H54 (cell line): ENCODE measurements around the gene MYO10.
"Not testable (repeated sequence)": the region's sequence is repeated elsewhere in the genome, so short reads cannot be mapped to it uniquely, and the experiment has no call there.

Experiments
- DNase-seq: peaks from one replicate; pipeline ENCODE4 v3.0.0; 2011; ENCODE audit warnings: low spot score, mixed read lengths; ENCODE audit not compliant: insufficient read length
- FAIRE-seq: peaks from 3 replicates; lab custom pipeline; 2011; peaks lifted over from hg19 to GRCh38; lab: Jason Lieb, UNC
- POLR2A ChIP-seq: IDR thresholded peaks from 2 replicates; pipeline ENCODE4 v1.6.1; 2011; ENCODE audit warnings: low read depth, mild to moderate bottlenecking, low read length

The MYO10 gene

DNA sequence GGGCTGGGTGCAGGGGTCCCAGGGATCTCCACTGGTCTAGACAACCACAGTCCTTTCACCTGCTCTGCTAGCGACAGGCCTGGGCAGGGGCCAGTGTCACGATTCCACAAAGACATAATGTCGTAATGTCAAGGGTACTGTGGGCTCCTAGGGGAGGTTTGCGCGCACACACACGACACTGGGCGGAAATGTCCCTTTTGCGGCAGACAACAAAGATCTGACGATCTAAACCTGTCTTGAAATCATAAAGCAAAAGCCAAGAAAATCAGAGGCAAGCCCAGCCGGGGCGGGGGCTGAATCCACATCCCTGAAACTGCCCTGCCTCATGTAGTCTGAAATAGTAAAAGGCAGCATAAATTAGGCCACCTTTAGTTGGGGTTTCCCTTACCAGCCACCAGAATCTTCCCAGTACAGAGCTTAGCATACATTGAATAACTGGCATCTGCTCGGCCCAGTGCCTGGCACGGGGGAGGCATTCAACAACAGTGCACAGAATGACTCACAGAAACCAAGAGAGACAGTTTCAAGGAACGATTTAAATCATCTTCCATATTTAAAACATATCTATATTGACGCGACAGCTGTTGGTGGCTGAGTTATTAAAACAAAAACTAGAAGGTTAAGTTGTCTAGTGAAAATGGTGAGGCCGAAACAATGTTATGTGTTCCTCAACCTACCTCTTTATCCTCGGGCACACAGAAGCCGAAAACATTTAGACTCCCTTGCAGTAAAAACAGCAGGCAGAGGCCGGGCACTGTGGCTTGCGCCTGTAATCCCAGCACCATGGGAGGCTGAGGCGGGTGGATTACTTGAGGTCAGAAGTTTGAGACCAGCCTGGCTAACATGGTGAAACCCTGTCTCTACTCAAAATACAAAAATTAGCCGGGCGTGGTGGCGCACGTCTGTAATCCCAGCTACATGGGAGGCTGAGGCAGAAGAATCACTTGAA, 151.0 kb downstream of the MYO10 start:
- DNase-seq = peak; percentile 36
- peak; percentile 45 for FAIRE-seq

GRCh38 chr5:16784088-16784487, 152.0 kb downstream of the MYO10 start:
- DNase-seq = no peak
- FAIRE-seq = peak; percentile 41
- TF ChIP-seq POLR2A = no peak

More for the DNA sequence above, 151.0 kb downstream of the MYO10 start:
- no peak for TF ChIP-seq POLR2A

GRCh38 chr5:16781828-16782626, 154.1 kb downstream of the MYO10 start:
- FAIRE-seq = no peak
- no peak for DNase-seq
- no peak for TF ChIP-seq POLR2A

- FAIRE-seq (no peak), DNase-seq (no peak)
- TF ChIP-seq POLR2A = no peak
Measured at GRCh38 chr5:16780325-16780724, 155.8 kb downstream of the MYO10 start.

DNA sequence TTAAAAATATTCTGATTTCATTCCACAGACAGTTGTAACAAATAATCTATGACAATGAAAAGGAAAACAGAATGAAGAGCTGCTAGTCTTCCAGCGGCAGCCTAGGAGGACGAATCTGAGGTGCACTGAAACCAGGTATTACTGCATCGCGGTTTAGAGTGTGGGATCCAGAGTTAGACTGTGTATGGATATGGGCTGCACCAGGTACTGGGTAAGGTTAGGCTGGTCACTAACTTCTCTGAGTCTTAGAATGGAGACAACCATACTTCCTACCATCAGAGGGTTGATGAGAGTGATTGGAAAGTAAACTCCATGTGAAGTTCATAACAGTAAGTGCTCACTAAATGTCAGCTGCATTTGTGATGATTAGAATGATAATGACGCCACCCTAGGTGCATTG, 158.7 kb downstream of the MYO10 start:
- DNase-seq = no peak
- FAIRE-seq = no peak
- no peak for TF ChIP-seq POLR2A

DNA sequence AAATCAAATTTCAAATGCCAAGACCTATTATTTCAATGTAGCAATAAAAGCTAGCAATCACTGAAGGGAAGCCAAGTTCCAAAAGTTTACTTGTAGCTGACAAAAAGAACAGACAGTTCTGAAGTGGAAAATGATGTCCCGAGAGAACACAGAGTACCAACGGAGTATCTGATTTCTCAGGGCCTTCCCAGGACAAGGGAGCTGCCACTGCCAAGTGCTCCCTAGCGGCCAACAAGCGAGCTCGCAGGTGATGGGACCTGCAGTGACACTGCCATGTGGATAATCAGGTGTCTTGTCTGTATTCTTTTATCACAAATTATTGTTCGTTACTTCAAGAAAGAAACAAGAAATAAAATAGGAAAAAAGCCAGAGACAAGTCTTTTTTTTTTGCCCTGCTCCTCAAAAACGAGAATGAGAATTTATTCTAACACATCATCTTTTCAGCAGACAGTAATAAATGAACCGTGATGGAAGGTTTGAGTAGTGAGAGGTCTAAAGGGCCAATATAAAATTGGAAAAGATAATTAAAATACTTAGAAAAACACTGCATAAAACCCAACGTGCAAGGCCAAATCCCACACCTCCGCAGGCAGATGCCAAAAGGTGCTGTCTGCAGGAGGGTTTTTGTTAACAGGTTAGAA, 159.4 kb downstream of the MYO10 start:
- FAIRE-seq (peak; percentile 27), DNase-seq (no peak)
- no peak for TF ChIP-seq POLR2A

DNA sequence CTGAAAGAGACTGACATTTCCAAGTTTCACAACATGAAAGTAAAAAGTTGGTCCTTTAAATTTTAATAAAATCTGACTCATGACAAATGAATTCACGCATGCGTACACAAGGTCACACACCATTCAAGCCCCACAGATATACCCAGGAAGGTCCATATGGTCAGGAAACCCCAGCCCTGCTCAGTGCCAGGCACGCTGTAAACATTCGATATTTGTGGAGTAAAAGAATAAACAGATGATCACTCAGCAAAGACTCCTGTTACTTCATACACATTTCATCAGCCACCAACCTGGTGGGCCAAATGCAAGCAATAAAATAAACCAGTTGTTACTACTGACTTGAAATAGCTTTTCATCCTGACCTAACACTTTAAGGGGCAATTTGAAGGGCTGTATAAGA, 161.3 kb downstream of the MYO10 start:
- no peak for DNase-seq
- FAIRE-seq = no peak
- TF ChIP-seq POLR2A = no peak

DNA sequence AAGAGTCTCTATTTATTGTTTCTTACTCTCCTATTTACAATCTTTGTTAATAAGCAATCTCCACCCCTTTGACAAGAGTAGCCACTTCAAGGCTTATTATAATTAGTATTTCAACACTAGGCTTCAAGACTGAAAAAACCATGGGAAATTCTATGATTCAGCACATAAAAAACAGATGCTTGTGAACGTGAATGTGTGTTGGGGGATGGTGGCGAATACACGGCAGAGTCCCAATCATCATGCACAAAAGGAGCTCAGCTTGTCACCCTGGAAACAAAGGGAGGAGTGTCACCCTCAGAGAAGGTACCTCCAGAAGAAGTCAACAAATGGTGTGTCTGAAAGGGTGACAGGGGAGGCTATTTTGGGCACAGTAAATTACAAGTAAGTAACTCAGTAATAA, 162.1 kb downstream of the MYO10 start:
- FAIRE-seq = no peak
- no peak for DNase-seq
- TF ChIP-seq POLR2A = no peak

GRCh38 chr5:16772556-16772955, 163.5 kb downstream of the MYO10 start:
- no peak for TF ChIP-seq POLR2A
- FAIRE-seq (no peak), DNase-seq (no peak)

- FAIRE-seq (no peak), DNase-seq (no peak)
- TF ChIP-seq POLR2A = no peak
Measured at GRCh38 chr5:16768184-16768583, 167.9 kb downstream of the MYO10 start.

- peak; percentile 38 for FAIRE-seq
- no peak for DNase-seq
- TF ChIP-seq POLR2A = no peak
Measured at GRCh38 chr5:16763211-16763610, 172.9 kb downstream of the MYO10 start.

DNA sequence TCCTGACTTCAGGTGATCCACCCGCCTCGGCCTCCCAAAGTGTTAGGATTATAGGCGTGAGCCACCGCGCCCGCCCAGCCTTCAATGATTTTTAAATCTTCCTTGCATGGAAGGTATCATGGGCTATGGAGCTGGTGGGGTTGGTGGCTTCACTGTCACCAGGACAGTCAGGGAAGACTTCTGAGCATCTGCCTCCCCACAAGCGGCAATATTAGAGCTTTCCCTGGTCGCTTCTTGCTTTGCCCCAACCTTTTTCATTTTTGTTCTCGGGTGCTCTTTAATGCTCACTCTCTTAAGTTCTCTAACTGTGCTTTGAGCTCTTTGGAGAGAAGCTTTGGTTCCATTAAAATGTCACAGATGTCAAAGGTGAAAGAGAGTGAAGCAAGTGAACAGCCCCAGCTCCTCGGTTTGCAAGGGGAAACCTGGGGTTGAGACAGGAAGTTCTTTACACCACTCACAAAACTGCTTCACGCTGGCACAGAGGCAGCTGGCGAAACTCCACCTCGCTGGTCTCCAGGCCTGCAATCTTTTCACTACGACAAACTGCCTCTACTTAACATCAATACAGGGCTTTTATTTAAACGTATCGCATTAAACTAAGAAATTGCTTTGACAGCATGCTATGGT, 176.8 kb downstream of the MYO10 start:
- no peak for DNase-seq
- TF ChIP-seq POLR2A = no peak
- no peak for FAIRE-seq

DNA sequence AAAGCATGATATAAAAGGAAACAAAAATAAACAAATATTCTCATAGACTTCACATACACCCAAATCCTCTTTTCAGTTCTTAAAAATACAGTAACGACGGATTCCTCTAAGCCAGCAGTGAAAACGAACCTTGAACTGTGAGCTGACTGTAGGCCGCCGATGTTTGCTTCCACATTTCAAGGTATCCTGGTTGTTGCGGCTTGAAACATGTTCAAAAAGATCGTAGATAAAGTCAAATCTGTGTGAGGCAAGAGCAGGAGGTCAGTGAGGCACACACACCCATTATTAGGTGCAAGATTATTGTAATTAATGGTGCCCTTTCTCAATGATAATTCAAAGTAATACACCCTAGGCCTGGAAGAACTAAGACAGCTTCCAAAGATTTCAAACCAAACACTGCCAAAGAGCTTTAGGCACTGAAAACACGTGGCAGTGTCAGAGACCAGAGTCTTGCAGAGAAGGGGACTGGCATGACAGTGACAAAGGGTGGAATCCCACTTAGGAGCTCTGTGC, 178.0 kb downstream of the MYO10 start:
- TF ChIP-seq POLR2A = no peak
- FAIRE-seq = no peak
- no peak for DNase-seq

DNA sequence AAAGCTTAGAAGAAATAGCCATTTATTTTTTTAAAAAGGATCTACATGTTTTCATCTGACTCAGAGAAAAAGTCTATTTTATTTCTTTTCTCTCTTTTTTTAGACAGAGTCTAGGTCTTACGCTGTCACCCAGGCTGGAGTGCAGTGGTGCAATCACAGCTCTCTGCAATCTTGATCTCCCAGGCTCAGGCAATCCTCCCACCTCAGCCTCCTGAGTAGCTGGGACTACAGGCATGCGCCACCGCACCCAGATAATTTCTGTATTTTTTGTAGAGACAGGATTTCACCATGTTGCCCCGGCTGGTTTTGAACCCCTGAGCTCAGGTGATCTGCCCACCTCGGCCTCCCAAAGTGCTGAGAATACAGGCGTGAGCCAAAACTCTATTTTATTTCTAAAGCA, 178.5 kb downstream of the MYO10 start:
- not testable (repeated sequence) for FAIRE-seq, DNase-seq
